Stromal cell of bone marrow (primary cell): ENCODE data around the gene DNAJB1.
"Not testable (repeated sequence)": the region's sequence is repeated elsewhere in the genome, so short reads cannot be mapped to it uniquely, and the experiment has no call there.

ENCODE experiments used
- DNase-seq: peaks from one replicate; pipeline ENCODE4 v3.0.0-alpha.2; 2012; ENCODE audit warnings: low read depth

DNAJB1 gene

DNA sequence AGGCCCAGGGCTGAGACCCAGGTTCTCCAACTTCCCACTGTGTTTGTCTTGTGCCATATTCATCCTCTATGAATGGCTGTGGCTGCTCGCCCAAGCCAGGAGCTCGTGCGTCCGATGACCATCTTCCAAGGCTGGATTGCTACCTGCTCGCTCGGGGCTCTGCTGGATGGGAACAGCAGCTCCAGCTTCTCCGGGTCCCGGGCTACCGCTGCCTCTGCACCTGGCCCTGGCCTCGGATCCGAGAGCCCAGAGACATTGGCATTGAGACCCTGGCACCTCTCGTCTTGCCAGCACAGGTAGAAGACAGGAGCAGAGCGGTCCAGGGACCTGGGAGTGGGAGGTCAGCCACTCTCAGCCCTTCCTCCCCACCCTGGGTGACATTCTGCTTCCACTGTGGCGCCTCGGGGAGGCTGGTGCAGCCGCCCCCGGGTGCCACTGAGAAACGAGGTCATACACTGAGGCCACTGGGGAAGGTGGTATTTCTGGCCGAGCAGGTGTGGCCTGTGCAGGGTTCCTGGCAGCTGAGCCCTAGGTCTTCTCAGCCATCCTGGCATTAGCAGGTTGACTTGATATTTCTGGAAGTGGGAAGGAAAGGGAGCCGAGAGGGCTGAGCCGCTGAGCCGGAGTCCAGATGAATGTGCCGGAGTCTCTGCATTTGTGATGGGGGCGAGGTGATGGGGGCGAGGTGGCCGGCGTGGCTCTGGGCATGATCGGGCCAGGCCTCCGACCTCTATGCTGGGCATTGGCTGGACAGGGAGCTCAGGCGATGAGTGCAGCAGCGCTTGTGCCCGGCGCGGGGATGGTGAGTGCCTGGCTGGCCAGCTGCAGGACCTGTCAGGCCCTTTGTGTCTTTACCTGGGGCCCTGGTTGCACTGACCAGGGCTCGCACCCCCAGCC lies 35.1 kb upstream of the DNAJB1 start:
- no peak for DNase-seq

DNA sequence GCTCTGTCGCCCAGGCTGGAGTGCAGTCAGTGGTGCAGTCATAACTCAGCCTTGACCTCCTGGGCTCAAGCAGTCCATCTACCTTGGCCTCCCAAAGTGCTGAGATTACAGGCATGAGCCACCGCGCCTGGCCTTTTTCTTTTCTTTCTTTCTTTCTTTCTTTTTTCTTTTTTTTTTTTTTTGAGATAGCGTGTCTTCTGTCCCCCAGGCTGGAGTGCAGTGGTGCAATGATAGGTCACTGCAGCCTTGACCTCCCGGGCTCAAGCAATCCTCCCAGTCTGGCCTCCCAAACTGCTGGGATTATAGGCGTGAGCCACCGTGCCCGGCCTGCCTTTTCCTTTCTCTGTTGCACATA lies 33.8 kb upstream of the DNAJB1 start:
- DNase-seq, result not testable (repeated sequence)

DNA sequence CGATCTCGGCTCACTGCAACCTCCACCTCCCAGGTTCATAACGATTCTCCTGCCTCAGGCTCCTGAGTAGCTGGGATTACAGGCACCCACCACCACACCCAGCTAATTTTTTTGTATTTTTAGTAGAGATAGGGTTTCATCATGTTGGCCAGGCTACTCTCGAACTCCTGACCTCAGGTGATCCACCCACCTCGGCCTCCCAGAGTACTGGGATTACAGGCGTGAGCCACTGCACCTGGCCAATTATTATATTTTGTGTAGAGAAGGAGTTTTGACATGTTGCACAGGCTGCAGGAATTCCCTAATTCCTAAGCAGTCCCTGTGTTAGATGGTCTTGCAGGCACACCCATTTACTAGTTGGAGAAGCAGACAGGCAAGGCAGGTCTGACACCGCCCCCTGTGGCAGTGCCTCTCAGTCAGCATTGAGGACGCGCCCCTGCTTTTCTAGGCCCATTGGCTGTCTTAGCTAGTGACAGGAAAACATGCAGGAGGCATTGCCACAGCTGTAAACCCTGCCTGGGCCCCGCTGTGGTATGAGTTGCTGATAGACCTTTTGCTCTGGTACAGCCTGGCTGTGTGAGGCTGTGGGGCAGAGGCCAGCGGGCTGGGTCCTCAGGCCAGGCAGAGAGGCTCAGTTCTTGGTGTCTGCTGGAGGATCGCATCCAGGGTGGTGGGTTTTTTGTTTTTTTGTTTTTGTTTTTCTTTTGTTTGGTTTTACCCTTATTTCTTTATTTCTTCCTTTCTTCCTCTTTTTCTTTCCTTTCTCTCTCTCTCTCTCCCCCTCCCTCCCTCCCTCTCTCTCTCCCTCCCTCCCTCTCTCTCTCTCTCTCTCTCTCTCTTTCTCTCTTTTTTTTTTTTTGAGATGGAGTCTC lies 33.2 kb upstream of the DNAJB1 start:
- not testable (repeated sequence) for DNase-seq

- no peak for DNase-seq
Observed at GRCh38 chr19:14550201-14550754, 32.1 kb upstream of the DNAJB1 start.

DNA sequence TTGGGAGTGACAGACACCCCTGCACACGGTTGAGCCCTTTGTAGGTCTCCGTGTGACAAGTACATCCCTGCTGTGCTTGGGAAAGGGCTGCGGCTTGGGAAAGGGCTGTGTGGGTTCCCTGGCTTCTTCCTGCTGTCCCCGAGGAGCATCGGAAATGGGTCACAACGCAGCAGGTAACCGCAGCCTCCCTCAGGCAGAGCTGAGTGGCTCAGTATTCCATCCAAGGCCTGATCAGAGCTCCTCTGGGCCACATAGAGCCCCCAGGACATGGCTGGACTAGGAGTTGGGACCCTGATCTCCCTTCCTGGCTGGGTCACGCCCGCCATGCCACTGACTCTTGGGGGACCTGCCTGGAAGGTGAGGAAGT lies 27.5 kb upstream of the DNAJB1 start:
- DNase-seq, result no peak

DNA sequence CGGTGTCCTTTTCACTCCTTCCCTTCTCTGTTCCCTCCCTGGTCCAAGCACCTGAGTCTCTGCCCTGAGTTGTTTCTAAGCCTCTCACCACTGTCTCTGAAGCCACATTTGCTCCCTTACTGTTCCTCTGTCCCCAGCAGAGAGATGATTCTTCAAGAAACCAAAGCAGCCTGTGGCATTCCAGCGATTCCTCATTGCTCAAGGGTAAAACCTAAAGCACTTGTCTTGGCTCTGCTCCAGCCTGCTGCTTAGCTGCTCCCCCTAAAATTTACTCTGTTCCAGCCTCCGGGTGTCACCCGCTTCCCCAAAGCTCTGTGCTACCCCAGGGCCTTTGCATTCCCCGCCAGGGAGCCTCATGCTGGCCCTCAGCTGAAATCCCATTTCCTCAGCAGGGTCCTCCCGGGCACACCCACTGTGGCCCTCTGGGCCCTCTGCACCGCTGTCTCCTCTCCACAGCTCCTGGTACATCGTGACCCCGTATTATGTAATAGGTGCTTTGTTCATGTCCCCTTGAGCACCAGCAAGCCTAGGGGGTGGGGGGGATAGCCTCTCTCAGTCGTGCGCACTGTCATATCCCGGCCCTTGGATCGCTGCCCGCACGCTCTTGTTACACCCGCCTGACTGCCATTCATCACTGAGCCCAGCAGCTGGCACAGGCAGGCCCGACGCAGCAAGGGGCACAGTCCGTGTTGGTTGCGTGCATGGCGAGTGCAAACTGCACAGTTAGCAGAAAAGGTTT lies 26.9 kb upstream of the DNAJB1 start:
- no peak for DNase-seq

DNA sequence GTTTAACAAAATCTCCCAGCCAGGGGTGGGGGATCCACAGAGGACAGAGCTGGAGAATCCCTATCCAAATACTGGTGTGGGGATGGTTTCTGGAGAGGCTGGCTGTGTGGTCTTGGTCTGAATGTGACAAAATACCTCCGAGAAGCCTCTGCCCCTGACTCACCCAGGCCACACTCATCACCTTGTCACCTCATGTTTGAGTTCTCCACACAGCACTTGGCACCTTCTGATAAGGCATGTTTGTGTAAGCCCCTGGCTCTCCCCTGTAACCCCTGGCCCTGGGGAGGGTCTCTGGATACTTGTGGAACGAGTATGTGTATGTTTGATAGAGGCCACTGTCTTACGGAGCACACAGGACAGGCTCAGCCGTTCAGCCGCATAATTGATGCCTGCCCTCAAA lies 25.9 kb upstream of the DNAJB1 start:
- DNase-seq, result no peak

DNA sequence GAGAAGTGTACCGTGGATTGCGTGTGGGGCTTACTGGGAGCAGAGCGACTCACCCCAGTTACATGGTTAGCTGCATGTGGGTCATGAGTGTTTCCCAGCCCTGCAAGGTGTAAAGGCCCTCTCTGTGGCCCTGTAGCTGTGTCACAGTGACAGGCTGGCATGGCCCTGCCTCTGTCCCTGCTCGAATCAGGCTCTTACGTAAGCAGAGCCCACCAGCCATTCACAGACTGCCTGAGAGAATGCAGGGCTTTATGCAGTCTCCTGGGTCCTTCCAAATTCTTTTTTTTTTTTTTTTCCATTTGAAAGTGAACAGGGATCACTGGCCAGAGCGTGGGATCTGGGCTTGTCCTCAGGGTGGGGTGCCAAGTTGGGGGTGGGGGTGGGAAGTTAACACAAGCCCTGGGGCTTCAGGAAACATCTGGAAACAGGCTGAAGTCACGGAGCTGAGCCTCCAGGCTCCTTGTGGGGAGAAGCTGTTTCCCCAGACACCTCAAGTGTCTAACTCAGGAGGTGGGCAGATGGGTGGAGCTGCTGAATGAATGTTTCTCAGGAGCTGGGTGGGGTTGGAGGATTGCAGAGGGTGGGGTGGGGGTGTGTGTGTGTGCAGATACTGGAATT lies 24.6 kb upstream of the DNAJB1 start:
- no peak for DNase-seq

GRCh38 chr19:14541979-14542378 lies 23.8 kb upstream of the DNAJB1 start:
- DNase-seq, result not testable (repeated sequence)

DNA sequence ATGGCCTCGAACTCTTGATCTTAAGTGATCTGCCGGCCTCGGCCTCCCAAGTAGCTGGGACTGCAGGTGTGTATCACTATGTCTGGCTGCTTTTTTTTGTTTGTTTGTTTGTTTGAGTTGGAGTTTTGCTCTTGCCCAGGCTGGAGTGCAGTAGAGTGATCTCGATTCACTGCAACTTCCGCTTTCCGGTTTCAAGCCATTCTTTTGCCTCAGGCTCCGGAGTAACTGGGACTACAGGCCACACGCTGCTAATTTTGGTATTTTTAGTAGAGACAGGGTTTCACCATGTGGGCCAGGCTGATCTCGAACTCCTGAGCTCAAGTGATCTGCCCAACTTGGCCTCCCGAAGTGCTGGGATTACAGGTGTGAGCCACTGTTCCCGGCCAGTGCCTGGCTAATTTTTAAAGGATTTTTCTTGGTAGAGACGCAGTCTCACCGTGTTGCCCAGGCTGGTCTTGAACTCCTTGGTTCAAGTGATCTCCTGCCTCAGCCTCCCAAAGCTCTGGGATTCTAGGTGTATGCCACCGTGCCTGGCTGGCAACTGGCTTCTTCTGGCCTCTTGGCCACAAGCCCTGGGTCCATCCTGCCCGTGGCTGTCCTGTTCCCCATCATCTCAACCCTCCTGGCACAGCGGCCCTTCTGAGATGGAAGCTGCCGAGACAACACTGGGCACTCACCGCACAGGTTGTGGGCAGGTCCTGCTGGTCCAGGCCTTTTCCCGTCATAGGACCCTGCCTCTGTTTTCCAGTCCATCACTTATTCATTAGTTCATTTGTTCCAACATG lies 22.7 kb upstream of the DNAJB1 start:
- no peak for DNase-seq

GRCh38 chr19:14536926-14537692 lies 18.9 kb upstream of the DNAJB1 start:
- no peak for DNase-seq

GRCh38 chr19:14533450-14533849 lies 15.3 kb upstream of the DNAJB1 start:
- DNase-seq, result no peak

DNA sequence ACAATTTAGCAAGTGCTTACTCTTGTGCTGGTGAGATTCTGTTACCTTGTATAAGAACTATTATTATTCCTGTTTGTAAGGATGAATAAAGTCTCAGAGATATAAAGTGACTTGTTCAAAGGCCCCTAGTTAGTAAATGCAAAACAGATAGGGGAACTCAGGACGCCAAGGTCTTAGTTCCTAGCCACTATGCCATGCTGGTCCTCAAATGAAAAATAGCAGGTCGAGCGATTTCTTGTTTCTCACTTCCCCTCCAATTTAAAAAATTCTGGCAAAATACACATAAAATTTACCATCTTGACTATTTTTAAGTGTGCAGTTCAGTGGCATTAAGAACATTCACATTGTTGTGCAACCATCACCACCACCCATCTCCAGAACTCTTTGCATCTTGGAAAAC lies 12.3 kb upstream of the DNAJB1 start:
- no peak for DNase-seq

DNA sequence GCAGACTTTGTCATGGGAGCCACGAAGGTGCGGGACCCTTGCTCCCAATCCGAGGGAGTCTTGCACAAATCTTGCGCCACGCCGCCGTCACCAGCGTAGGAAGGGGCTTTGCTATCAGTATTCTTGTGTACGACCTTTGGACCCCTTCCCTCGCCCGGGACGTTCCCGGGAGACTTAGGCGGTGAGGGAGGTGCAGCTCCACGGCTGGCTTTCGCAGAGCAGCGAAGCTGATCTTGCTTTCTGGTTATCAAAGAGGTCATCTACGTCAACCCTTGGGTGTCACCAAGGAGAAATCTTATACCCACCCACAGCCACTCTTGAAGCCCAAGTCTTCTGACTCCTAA lies 11.8 kb upstream of the DNAJB1 start:
- DNase-seq, result no peak

- peak; percentile 100 for DNase-seq
Observed at GRCh38 chr19:14529254-14530004, 11.2 kb upstream of the DNAJB1 start, which contains the start of gene TECR. TSS of gene TECR (plus strand) at chr19:14529594. CDS start at chr19:14529697, 103 bp downstream.

DNA sequence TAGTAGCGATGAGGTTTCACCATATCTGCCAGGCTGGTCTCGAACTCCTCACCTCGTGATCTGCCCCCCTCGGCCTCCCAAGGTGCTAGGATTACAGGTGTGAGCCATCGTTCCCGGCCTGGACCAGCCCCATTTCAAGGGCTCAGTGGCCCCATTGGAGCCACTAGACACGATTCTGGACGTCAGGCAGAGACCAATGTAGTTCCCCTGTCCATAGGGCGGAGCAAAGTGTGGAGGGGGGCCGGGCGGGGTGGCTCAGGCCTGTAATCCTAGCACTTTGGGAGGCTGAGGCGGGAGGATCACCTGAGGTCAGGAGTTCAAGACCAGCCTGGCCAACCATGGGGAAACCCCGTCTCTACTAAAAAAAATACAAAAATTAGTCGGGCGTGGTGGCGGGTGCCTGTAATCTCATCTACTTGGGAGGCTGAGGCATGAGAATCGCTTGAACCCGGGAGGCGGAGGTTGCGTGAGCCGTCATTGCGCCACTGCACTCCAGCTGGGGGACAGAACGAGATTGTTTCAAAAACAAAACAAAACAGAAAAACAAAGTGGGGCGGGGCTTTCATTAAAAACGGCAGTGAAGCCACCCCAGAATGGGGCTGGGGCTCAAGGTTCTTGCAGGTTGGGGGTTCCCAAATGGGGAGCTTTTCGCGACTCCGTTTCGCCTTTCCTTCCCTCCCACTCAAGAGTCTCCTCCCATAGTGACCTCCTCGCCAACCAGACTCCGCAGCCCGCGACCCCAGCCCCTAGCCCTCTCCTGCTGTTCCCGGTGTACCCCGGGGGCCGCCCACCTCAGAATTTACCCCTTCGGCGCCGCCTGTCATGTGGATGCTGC lies 10.4 kb upstream of the DNAJB1 start:
- DNase-seq, result no peak

- no peak for DNase-seq
Observed at GRCh38 chr19:14526423-14526822, 8.2 kb upstream of the DNAJB1 start.

- DNase-seq, result no peak
Observed at GRCh38 chr19:14525729-14526128, 7.5 kb upstream of the DNAJB1 start.
